Measurements from ENCODE around the gene CUEDC2. TPM values are rescaled to one million over a fixed set of nuclear protein-coding genes. Genes with fewer than 3 reads are reported as not detected.

The CUEDC2 gene
- total and polyA plus RNA-seq, 4 donors, result 14.4 to 36.1 (median 24.1) TPM

- Histone ChIP-seq H3K9ac (ENCODE audit: low read depth in 1 of 2, low read length in 2 of 2) (no peak overlapping the region), H3K4me3 (ENCODE audit: low read depth in 1 of 3, low read length in 3 of 3) (no peak overlapping the region), H3K27ac (ENCODE audit: low read depth in 1 of 2, low read length in 2 of 2) (no peak overlapping the region), H3K36me3 (ENCODE audit: control insufficient read depth in 4 of 4, insufficient read depth in 3 of 4, low read depth in 1 of 4, low read length in 3 of 4) (peaks cover 0 to 2% (median 0%) of the 10 kb centered on the region in 4 donors), H3K4me1 (ENCODE audit: control insufficient read depth in 4 of 4, insufficient read depth in 4 of 4, low read length in 3 of 4) (peaks cover 8 to 32% (median 24%) of the 10 kb centered on the region in 4 donors), H3K9me3 (ENCODE audit: control insufficient read depth in 4 of 4, low read length in 3 of 4) (no peaks in the 10 kb centered on the region), H3K27me3 (ENCODE audit: control insufficient read depth in 4 of 4, insufficient read depth in 4 of 4, low read length in 3 of 4) (no peaks in the 10 kb centered on the region)
- DNase-seq (ENCODE audit: low spot score), result no peak
- WGBS, result 81% methylated on average over 3 of the region's 3 CpGs
- TF ChIP-seq, protein P1, sequence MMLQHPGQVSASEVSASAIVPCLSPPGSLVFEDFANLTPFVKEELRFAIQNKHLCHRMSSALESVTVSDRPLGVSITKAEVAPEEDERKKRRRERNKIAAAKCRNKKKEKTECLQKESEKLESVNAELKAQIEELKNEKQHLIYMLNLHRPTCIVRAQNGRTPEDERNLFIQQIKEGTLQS (IDR thresholded peaks at IDR 0.05), result no peak
- TF ChIP-seq FOXA2 (IDR thresholded peaks at IDR 0.05) (no peak), GABPA (IDR thresholded peaks at IDR 0.05 in 1 of 2, conservative IDR thresholded peaks at IDR 0.05 in 1 of 2) (no peak), HNF4G (IDR thresholded peaks at IDR 0.05) (no peak), YY1 (IDR thresholded peaks at IDR 0.05) (no peak), NR2F2 (IDR thresholded peaks at IDR 0.05) (no peak)
- TF ChIP-seq, protein P2, sequence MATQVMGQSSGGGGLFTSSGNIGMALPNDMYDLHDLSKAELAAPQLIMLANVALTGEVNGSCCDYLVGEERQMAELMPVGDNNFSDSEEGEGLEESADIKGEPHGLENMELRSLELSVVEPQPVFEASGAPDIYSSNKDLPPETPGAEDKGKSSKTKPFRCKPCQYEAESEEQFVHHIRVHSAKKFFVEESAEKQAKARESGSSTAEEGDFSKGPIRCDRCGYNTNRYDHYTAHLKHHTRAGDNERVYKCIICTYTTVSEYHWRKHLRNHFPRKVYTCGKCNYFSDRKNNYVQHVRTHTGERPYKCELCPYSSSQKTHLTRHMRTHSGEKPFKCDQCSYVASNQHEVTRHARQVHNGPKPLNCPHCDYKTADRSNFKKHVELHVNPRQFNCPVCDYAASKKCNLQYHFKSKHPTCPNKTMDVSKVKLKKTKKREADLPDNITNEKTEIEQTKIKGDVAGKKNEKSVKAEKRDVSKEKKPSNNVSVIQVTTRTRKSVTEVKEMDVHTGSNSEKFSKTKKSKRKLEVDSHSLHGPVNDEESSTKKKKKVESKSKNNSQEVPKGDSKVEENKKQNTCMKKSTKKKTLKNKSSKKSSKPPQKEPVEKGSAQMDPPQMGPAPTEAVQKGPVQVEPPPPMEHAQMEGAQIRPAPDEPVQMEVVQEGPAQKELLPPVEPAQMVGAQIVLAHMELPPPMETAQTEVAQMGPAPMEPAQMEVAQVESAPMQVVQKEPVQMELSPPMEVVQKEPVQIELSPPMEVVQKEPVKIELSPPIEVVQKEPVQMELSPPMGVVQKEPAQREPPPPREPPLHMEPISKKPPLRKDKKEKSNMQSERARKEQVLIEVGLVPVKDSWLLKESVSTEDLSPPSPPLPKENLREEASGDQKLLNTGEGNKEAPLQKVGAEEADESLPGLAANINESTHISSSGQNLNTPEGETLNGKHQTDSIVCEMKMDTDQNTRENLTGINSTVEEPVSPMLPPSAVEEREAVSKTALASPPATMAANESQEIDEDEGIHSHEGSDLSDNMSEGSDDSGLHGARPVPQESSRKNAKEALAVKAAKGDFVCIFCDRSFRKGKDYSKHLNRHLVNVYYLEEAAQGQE (IDR thresholded peaks at IDR 0.05), result no peak
Measured at GRCh38 chr10:102465466-102465865, 33.1 kb upstream of the CUEDC2 start.

GRCh38 chr10:102463983-102464382, 31.6 kb upstream of the CUEDC2 start:
- TF ChIP-seq FOXA1 (IDR thresholded peaks at IDR 0.05), result no peak
- TF ChIP-seq, protein P2 (IDR thresholded peaks at IDR 0.05), result no peak
- no peak for TF ChIP-seq RAD21 (IDR thresholded peaks at IDR 0.05)
- TF ChIP-seq YY1 (IDR thresholded peaks at IDR 0.05), result no peak
- TF ChIP-seq HNF4A (conservative IDR thresholded peaks at IDR 0.05), result no peak
- TF ChIP-seq HNF4G (IDR thresholded peaks at IDR 0.05), result no peak
- TF ChIP-seq TAF1 (conservative IDR thresholded peaks at IDR 0.05), result no peak
- TF ChIP-seq JUND (IDR thresholded peaks at IDR 0.05), result no peak
- TF ChIP-seq NR2F2 (IDR thresholded peaks at IDR 0.05), result no peak
- no peak for TF ChIP-seq SP1 (IDR thresholded peaks at IDR 0.05)
- TF ChIP-seq RXRA (IDR thresholded peaks at IDR 0.05), result no peak
- TF ChIP-seq, protein P3, sequence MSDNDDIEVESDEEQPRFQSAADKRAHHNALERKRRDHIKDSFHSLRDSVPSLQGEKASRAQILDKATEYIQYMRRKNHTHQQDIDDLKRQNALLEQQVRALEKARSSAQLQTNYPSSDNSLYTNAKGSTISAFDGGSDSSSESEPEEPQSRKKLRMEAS (IDR thresholded peaks at IDR 0.05), result no peak
- TF ChIP-seq, protein P1 (IDR thresholded peaks at IDR 0.05), result no peak
- TF ChIP-seq, protein P4, sequence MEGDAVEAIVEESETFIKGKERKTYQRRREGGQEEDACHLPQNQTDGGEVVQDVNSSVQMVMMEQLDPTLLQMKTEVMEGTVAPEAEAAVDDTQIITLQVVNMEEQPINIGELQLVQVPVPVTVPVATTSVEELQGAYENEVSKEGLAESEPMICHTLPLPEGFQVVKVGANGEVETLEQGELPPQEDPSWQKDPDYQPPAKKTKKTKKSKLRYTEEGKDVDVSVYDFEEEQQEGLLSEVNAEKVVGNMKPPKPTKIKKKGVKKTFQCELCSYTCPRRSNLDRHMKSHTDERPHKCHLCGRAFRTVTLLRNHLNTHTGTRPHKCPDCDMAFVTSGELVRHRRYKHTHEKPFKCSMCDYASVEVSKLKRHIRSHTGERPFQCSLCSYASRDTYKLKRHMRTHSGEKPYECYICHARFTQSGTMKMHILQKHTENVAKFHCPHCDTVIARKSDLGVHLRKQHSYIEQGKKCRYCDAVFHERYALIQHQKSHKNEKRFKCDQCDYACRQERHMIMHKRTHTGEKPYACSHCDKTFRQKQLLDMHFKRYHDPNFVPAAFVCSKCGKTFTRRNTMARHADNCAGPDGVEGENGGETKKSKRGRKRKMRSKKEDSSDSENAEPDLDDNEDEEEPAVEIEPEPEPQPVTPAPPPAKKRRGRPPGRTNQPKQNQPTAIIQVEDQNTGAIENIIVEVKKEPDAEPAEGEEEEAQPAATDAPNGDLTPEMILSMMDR (IDR thresholded peaks at IDR 0.05; ENCODE audit: low read depth, low read length, missing input control), result no peak
- H3K9ac ChIP-seq (ENCODE audit: low read depth in 1 of 2, low read length in 2 of 2), result no peak overlapping the region
- no peak overlapping the region for H3K27ac ChIP-seq (ENCODE audit: low read depth in 1 of 2, low read length in 2 of 2)
- H3K4me3 ChIP-seq (ENCODE audit: low read depth in 1 of 3, low read length in 3 of 3), result no peak overlapping the region
- no peaks in the 10 kb centered on the region for H3K36me3 ChIP-seq (ENCODE audit: control insufficient read depth in 4 of 4, insufficient read depth in 3 of 4, low read depth in 1 of 4, low read length in 3 of 4)
- H3K4me1 ChIP-seq (ENCODE audit: control insufficient read depth in 4 of 4, insufficient read depth in 4 of 4, low read length in 3 of 4), result peaks cover 8 to 32% (median 24%) of the 10 kb centered on the region in 4 donors
- no peak for DNase-seq (ENCODE audit: low spot score)
- 86% methylated on average over 10 of the region's 10 CpGs for WGBS
- no peaks in the 10 kb centered on the region for H3K9me3 ChIP-seq (ENCODE audit: control insufficient read depth in 4 of 4, low read length in 3 of 4)
- no peaks in the 10 kb centered on the region for H3K27me3 ChIP-seq (ENCODE audit: control insufficient read depth in 4 of 4, insufficient read depth in 4 of 4, low read length in 3 of 4)

All from liver (tissue), 9 donors.